HG02943 (cell line): ENCODE results near the gene TCHP.
"Not testable (repeated sequence)": the region's sequence is repeated elsewhere in the genome, so short reads cannot be mapped to it uniquely, and the experiment has no call there.

ENCODE experiments used
- ATAC-seq: cut with Tn5 transposase; IDR thresholded peaks from one replicate; pipeline ENCODE4 v1.9.1; 2021; ENCODE audit warnings: mild to moderate bottlenecking, low read depth, moderate library complexity; ENCODE audit not compliant: unreplicated experiment

TCHP gene

DNA sequence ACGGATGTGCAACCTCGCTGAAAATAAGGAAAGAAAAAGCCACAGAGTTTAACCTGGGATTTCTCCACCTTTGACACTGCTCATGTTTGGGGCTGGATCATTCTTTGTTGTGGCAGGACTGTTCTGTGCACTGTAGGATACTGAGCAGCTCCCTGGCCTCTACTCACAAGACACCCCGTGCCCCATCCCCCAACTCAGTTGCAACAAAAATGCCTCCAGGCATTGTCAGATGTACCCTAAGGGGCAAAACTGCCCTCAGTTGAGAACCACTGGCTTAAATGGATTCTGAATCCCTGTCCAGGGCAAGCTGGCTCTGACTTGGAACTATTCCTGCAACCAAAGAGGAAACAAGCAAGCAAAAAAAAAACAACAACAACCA, 21.8 kb upstream of the TCHP start:
- no peak for ATAC-seq

DNA sequence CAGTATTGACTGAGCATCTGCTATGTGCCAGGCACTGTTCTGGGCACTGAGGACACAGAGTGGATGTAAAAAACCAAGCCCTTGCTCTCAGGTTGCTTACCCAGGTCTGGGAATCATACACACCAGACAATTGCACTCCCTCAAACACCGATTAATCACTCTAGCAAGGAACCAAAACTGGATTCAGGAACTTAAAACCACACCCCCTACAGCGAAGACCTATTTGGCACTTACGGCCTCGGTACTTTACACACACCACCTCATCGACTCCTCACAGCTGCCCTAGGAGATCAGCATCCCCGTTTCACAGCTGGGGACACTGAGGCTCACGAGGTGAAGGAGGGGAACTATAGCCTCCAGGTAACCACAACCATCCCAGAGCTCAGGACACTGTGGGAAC, 21.3 kb upstream of the TCHP start:
- no peak for ATAC-seq

DNA sequence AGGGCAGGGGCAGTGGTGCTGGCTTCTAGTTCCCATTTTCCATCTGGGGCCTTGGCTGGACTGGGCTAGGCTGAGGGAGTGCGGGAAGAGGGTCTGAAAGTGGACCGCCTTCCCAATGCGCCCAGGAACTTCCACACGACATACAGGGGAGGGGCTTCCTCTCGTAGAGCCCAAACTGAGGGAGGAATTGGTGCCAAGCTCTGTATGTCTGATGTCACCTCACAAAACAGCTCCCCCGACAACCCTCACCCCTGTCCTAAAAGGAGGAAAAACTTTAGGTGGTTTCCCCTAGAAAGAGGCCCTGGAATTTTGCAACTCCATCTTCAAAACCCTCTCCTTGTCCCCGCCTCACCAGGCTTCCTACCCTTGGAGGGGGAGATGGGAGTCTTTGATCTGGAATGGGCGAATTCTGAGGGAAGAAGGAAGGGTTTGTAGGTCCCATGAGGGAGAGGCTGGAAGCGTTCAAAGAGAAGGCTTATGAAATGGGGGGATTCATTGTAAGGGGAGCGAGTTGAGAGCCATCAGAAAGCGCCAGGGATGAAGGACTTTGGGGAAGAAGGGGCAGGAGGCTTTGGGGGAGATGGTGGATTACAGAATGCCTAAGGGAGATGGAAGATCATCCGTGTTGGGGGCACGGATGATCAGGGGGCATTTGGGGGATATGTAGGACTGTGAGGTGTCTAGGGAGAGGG, 20.6 kb upstream of the TCHP start:
- ATAC-seq: no peak

- ATAC-seq: peak; percentile 85
These were observed 19.8 kb upstream of the TCHP start, which contains the start of gene GLTP for GRCh38 chr12:109880043-109880931. Gene GLTP (minus strand): TSS chr12:109880541. CDS start chr12:109880374, 167 bp downstream.

GRCh38 chr12:109880938-109881337, 19.1 kb upstream of the TCHP start:
- ATAC-seq: no peak

DNA sequence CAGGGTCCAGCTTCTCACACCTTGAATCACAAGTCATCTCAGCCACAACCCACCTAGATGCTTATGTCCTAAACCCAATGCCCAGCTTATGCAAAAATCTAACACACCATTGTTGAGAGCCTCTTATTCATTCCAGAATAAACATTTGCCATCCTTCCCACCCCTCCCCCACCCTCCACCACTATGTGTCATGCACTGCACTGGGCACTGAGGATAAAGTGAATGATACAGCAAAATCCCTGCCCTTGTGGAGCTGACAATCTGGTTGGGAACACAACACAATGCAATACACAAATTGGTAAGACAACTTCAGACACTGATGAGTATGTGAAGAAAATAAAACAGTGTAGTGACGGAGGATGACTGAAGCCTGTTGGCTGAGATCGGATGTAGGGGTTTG, 18.3 kb upstream of the TCHP start:
- no peak for ATAC-seq

DNA sequence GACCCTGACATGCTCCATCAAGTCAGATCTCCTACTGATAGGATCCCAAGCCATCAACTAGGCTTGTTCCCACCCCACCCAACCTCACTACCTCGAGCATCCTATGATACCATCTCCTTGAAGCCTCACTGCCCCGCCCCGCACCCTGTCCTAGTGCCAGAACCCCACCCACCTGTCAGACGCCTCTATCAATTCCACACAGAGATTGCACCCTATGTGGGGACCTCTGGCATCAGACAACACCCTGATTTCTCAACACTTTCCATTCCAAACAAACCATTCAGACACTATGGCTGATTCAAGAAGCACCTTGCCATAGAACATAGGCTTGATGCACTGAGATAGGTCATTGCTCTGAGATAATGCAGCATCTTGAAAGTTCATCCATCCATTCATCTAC, 16.6 kb upstream of the TCHP start:
- ATAC-seq: no peak

DNA sequence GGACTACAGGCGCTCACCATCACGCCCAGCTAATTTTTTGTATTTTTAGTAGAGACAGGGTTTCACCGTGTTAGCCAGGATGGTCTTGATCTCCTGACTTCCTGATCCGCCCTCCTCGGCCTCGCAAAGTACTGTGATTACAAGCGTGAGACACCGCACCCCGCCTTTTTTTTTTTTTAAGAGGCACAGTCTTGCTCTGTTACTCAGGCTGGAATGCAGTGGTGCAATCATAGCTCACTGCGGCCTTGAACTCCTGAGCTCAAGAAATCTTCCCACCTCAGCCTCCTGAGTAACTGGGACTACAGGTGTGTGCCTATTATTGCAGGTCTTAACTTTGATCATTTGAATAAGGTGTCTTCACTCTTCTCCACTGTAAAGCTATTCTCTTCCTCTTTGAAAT, 14.5 kb upstream of the TCHP start:
- ATAC-seq: no peak

DNA sequence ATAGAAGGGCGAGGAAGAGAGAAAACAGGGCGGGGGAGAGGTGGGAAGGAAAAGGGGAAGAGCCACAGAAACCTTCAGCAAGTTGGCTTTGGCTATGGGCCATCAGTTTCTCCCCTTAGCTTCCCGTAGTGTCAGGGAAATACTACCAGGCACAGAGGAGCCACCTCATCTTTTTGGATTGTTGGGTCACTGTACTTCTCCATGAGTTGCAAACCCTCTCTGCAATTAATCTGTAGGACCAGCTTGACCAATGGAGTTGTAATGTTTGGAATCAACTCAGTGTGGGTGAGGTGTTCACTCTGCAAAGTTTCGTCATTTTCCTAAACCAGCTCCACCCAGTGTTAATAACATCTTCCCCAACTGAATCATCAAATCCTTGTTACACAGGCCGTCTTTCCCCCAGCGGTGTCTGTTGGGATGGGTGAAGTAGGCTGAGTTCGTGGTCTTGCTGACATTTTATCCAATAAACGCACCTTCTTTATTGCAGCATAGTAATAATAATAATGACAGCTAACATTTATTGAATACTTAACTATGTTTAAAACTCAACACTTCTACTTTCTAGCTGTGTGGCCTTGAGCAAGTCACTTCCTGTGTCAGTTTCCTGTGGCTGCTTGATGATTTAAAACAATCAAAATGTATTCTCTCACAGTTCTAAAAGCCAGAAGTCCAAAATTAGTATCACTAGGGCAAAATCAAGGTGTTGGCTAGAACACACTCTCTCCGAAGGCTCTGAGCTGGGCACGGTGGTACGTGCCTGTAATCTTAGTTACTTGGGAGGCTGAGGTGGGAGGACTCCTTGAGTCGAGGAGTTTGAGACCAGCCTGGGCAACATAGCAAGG, 11.7 kb upstream of the TCHP start:
- no peak for ATAC-seq

DNA sequence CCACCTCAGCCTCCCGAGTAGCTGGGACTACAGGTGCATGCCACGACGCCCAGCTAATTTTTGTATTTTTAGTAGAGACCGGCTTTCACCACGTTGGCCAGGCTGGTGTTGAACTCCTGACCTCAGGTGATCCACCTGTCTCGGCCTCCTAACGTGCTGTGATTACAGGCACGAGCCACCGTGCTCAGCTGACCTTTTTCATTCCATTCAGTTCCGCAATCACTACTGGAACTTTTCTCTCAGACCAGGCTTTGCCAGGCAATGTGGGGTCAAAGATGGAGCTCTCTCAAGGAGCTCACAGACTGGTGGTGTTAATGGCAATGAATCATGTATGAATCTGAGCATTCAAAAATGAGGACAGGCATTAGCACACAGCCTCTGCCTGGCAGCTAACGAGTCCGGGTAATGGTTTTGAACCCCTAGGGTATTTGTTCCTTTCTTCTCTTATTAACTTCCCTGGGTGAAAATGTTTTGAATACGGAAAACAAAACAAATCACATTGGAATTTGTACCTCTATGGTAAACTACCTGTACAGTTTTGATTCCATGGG, 9.4 kb upstream of the TCHP start:
- ATAC-seq: no peak

GRCh38 chr12:109891731-109892130, 8.3 kb upstream of the TCHP start:
- ATAC-seq: not testable (repeated sequence)

- no peak for ATAC-seq
These were observed 7.8 kb upstream of the TCHP start for GRCh38 chr12:109892165-109892715.

- peak; percentile 64 for ATAC-seq
These were observed 7.3 kb upstream of the TCHP start for GRCh38 chr12:109892748-109893147.

DNA sequence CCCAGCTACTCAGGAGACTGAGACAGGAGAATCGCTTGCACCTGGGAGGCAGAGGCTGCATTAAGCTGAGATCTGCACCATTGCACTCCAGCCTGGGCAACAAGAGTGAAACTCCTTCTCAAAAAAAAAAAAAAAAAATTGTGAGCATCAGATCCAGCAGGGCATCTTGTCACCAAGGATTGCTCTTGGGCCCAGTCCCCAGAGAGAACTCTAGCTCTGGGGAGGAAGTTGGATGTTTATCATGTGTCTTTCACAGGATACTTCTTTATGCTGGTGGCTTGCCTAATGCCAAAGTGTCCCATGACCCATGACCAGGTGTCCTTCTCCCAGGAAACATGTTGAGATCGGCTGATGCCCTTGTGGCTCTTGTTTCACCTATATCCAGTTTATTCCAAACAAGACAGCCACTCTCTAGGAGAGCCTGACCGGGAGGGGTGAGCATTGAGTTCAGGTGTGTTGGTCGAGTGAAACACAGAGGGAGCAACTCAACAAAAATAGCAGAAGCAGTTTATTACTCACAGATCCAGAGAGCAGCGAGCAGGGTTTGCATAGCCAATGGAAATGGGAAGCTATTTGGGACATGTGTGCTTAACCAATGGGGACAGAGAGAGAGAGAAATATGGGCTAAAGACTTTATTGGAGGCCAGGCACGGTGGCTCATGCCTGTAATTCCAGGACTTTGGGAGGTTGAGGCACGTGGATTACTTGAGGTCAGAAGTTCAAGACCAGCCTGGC, 6.6 kb upstream of the TCHP start:
- ATAC-seq: no peak

DNA sequence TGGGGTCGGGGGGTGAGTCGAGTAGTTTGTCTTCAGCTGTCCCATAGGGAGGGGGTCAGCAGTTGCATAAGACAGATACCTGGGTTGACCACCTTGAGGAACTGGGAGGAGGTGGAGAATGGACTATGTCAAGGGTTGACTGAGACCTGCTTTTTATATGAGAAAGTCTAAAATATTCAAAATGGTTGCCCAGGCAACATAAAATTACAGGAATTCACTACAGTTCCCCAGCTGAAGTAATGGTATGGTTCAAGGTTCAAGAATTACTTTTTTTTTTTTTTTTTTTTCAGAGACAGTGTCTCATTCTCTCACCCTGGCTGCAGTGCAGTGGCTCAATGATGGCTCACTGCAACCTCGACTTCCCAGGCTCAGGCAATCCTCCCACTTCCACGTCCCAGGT, 5.1 kb upstream of the TCHP start:
- no peak for ATAC-seq

DNA sequence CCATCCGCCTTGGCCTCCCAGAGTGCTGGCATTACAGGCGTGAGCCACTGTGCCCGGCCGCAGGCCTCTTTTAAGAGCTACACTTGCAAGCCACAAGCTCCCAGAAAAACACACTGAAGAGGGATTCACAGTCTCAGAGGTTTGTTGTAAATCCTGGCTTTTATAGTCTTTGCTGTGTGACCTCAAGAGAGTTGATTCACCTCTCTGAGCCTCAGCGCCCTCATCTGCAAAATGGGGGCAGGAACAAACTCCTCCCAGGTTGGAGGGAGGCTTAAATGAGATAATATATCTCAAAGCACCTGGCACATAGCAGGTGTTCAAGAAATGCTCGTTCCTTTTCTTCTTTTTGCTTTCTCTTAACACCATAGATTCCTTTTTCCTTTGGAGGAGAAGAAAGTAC, 3.9 kb upstream of the TCHP start:
- ATAC-seq: no peak

- ATAC-seq: no peak
These were observed 3.0 kb upstream of the TCHP start for GRCh38 chr12:109897029-109897428.

DNA sequence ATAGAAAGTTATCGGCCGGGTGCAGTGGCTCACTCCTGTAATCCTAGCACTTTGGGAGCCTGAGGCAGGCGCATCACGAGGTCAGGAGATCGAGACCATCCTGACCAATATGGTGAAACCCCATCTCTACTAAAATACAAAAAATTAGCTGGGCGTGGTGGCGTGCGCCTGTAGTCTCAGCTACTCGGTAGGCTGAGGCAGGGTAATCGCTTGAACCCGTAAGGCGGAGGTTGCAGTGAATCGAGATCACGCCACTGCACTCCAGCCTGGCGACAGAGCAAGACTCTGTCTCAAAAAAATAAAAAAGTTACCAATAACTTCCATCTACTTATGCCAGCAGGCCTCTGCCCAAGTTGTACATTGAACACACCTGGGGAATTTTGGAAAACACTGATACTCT, 729 bp upstream of the TCHP start:
- ATAC-seq: not testable (repeated sequence)

DNA sequence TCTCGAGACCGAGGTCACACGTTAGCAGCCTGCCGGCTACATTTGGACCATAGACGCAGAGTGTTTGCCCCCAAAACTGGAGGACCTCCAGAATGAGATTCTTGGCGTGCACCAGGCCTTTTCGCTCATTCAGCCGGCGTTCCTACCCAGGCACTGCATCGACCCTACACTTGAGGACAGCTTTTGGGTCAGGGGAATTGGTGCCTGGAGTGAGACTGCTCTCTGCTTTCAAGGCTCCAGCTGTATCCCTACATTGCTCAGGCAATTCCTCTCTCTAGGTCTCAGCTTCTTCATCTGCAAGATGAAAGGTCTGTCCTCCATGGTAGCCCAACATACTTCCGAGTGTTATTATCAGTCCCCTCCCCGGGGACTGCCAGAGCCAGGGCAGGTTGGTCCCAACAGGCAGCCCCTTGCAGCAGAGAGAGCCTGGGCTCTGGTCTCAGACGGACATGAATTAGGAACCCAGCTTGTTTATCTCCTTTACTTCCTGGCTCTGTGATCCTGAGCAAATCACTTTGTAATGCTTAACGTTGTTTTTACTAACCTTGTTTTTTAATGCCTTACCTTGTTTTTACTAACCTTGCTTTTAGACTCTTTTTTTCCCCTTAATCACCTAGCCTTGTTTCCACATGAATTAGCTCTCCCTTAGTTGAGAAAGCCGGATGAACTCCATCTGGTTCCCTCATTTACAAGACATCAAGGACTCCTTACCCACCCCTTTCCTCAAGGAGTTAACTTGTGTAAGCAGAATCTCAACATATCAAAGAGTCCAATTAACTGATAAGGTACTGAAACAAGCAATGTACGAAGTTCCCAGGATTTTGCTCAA, 892 bp downstream of the TCHP start:
- peak; percentile 10 for ATAC-seq
